NCI-H1105 (cell line): Measurements from ENCODE around the gene NUBP2.
"Not testable (repeated sequence)": the region's sequence is repeated elsewhere in the genome, so short reads cannot be mapped to it uniquely, and the experiment has no call there.

Experiments used
- DNase-seq: peaks from one replicate; lab custom pipeline; 2025; lab: John Stamatoyannopoulos, UW

NUBP2 gene

GRCh38 chr16:1786242-1787055, 3.7 kb downstream of the NUBP2 start:
- DNase-seq, result no peak

GRCh38 chr16:1787056-1787321, 4.2 kb downstream of the NUBP2 start:
- DNase-seq, result no peak

GRCh38 chr16:1787322-1788094, 4.7 kb downstream of the NUBP2 start:
- no peak for DNase-seq

GRCh38 chr16:1788095-1788707, 5.4 kb downstream of the NUBP2 start:
- no peak for DNase-seq

- DNase-seq, result no peak
Measured at GRCh38 chr16:1788708-1789100, 5.9 kb downstream of the NUBP2 start.

- no peak for DNase-seq
Measured at GRCh38 chr16:1789643-1790045, 6.9 kb downstream of the NUBP2 start.

- no peak for DNase-seq
Measured at GRCh38 chr16:1790261-1790610, 7.5 kb downstream of the NUBP2 start.

GRCh38 chr16:1790611-1791255, 8.0 kb downstream of the NUBP2 start:
- no peak for DNase-seq

GRCh38 chr16:1791256-1791942, 8.6 kb downstream of the NUBP2 start:
- no peak for DNase-seq

GRCh38 chr16:1791943-1792812, 9.4 kb downstream of the NUBP2 start:
- no peak for DNase-seq

GRCh38 chr16:1792836-1793577, 10.2 kb downstream of the NUBP2 start:
- DNase-seq, result no peak

- no peak for DNase-seq
Measured at GRCh38 chr16:1793578-1794220, 10.9 kb downstream of the NUBP2 start, which contains the start of gene IGFALS. TSS of gene IGFALS (minus strand) at chr16:1793705. CDS start at chr16:1793652, 53 bp downstream.

GRCh38 chr16:1794221-1794871, 11.6 kb downstream of the NUBP2 start:
- DNase-seq, result no peak

GRCh38 chr16:1794908-1795666, 12.3 kb downstream of the NUBP2 start:
- DNase-seq, result no peak

- DNase-seq, result not testable (repeated sequence)
Measured at GRCh38 chr16:1799263-1799662, 16.5 kb downstream of the NUBP2 start.

- no peak for DNase-seq
Measured at GRCh38 chr16:1800701-1801100, 17.9 kb downstream of the NUBP2 start.

GRCh38 chr16:1807626-1808025, 24.9 kb downstream of the NUBP2 start:
- no peak for DNase-seq

GRCh38 chr16:1808691-1809090, 25.9 kb downstream of the NUBP2 start:
- DNase-seq, result no peak
